ENCODE results near the gene GPI. TPM values are rescaled to one million over a fixed set of nuclear protein-coding genes. Genes with fewer than 3 reads are reported as not detected.

GPI gene
- total and polyA plus RNA-seq, 9 donors = 94.0 to 194 (median 163) TPM

DNA sequence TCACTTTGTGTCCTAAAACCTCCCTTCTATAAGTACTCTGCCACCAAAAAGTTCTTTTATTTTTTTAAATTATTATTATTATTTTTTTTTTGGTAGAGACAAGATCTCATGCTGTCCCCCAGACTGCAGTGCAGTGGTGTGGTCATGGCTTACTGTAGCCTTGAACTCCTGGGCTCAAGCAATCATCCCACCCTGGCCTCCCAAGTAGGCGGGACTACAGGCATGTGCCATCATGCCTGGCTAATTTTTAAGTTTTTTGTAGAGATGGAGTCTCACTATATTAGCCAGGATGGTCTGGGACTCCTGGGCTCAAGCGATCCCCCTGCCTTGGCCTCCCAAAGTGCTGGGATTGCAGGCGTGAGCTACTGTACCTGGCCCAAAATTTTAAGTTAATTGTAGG lies 29.1 kb upstream of the GPI start:
- Histone ChIP-seq H3K4me1 (ENCODE audit: control insufficient read depth, insufficient read depth, low read length) (no peaks in the 10 kb centered on the region), H3K4me3 (ENCODE audit: low read length) (no peak overlapping the region), H3K9me3 (replicated peaks; ENCODE audit: control insufficient read depth, low read depth, low read length) (no peaks in the 10 kb centered on the region), H3K36me3 (ENCODE audit: control insufficient read depth, insufficient read depth, low read length) (peaks cover 47% of the 10 kb centered on the region), H3K27me3 (ENCODE audit: control insufficient read depth, insufficient read depth, low read length) (no peaks in the 10 kb centered on the region), H3K27ac (ENCODE audit: low read length) (no peak overlapping the region)
- 100% methylated on average over 1 of the region's 3 CpGs for WGBS (ENCODE audit: insufficient coverage)
- DNase-seq = no peak

DNA sequence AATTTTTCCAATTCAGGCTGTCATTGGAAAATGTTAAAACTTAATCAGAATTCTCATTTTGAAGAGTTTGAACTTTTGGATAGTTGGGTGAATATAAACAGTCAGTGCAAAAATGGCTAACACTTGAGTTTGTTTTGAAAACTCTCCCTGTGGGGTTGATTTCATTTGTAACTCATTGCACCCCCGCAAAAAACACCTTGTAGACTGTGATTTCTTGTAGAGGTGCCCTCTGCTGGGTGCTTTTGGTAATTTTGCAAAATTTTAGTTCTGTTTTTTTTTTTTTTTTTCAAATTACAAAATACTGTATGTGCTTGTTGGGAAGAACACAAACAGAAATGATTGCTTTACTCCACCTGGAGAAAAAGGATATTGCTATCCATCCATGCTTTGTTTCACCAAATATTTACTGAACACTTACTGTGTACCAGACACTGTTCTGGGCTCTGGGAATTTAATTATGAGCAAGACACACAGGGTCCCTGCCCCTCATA lies 28.2 kb upstream of the GPI start:
- DNase-seq = peak; percentile 43
- H3K27me3 ChIP-seq (ENCODE audit: control insufficient read depth, insufficient read depth, low read length) = no peaks in the 10 kb centered on the region
- H3K27ac ChIP-seq (ENCODE audit: low read length) = no peak overlapping the region
- H3K4me1 ChIP-seq (ENCODE audit: control insufficient read depth, insufficient read depth, low read length) = no peaks in the 10 kb centered on the region
- peaks cover 50% of the 10 kb centered on the region for H3K36me3 ChIP-seq (ENCODE audit: control insufficient read depth, insufficient read depth, low read length)
- H3K4me3 ChIP-seq (ENCODE audit: low read length) = no peak overlapping the region
- WGBS (ENCODE audit: insufficient coverage) = no CpG with 5 or more reads among the region's 1 CpG
- no peaks in the 10 kb centered on the region for H3K9me3 ChIP-seq (replicated peaks; ENCODE audit: control insufficient read depth, low read depth, low read length)

DNA sequence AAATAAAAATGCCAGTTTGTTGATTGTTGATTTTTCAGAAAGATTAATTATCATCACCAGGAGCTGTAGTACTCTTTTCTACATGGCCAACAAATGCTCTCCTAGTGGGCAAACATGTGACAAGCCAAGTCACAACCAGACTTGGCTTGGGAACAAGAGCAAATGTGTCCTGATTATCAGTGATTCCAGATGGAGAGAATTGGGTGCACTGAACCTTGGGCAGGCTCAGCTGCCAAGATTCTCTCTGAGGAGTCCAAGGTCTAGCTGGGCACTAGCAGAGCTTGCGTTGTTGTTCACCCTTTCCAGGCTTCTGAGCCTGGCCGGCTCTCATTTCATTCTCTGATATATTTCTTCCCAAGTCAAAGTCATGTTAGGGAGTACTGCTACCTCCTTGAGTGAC lies 27.3 kb upstream of the GPI start:
- peaks cover 57% of the 10 kb centered on the region for H3K36me3 ChIP-seq (ENCODE audit: control insufficient read depth, insufficient read depth, low read length)
- H3K27me3 ChIP-seq (ENCODE audit: control insufficient read depth, insufficient read depth, low read length) = no peaks in the 10 kb centered on the region
- DNase-seq = no peak
- H3K4me1 ChIP-seq (ENCODE audit: control insufficient read depth, insufficient read depth, low read length) = no peaks in the 10 kb centered on the region
- no peaks in the 10 kb centered on the region for H3K9me3 ChIP-seq (replicated peaks; ENCODE audit: control insufficient read depth, low read depth, low read length)
- H3K27ac ChIP-seq (ENCODE audit: low read length) = no peak overlapping the region
- no peak overlapping the region for H3K4me3 ChIP-seq (ENCODE audit: low read length)
- WGBS (ENCODE audit: insufficient coverage) = 100% methylated on average over 1 of the region's 2 CpGs

GRCh38 chr19:34341935-34342680 lies 22.9 kb upstream of the GPI start:
- no peaks in the 10 kb centered on the region for H3K4me1 ChIP-seq (ENCODE audit: control insufficient read depth, insufficient read depth, low read length)
- H3K9me3 ChIP-seq (replicated peaks; ENCODE audit: control insufficient read depth, low read depth, low read length) = no peaks in the 10 kb centered on the region

GRCh38 chr19:34343751-34344150 lies 21.2 kb upstream of the GPI start:
- peaks cover 49% of the 10 kb centered on the region for H3K36me3 ChIP-seq (ENCODE audit: control insufficient read depth, insufficient read depth, low read length)
- no peaks in the 10 kb centered on the region for H3K27me3 ChIP-seq (ENCODE audit: control insufficient read depth, insufficient read depth, low read length)
- H3K27ac ChIP-seq (ENCODE audit: low read length) = no peak overlapping the region
- H3K4me1 ChIP-seq (ENCODE audit: control insufficient read depth, insufficient read depth, low read length) = no peaks in the 10 kb centered on the region
- no peaks in the 10 kb centered on the region for H3K9me3 ChIP-seq (replicated peaks; ENCODE audit: control insufficient read depth, low read depth, low read length)
- no peak for DNase-seq
- WGBS (ENCODE audit: insufficient coverage) = no CpG with 5 or more reads among the region's 2 CpGs
- no peak overlapping the region for H3K4me3 ChIP-seq (ENCODE audit: low read length)

More at GRCh38 chr19:34341935-34342680, 22.9 kb upstream of the GPI start:
- Histone ChIP-seq H3K36me3 (ENCODE audit: control insufficient read depth, insufficient read depth, low read length) (peaks cover 55% of the 10 kb centered on the region), H3K27ac (ENCODE audit: low read length) (no peak overlapping the region), H3K27me3 (ENCODE audit: control insufficient read depth, insufficient read depth, low read length) (no peaks in the 10 kb centered on the region), H3K4me3 (ENCODE audit: low read length) (no peak overlapping the region)
- 93% methylated on average over 10 of the region's 12 CpGs for WGBS (ENCODE audit: insufficient coverage)
- DNase-seq = no peak

GRCh38 chr19:34345947-34346351 lies 19.0 kb upstream of the GPI start:
- peaks cover 47% of the 10 kb centered on the region for H3K36me3 ChIP-seq (ENCODE audit: control insufficient read depth, insufficient read depth, low read length)
- H3K9me3 ChIP-seq (replicated peaks; ENCODE audit: control insufficient read depth, low read depth, low read length) = no peaks in the 10 kb centered on the region
- H3K27ac ChIP-seq (ENCODE audit: low read length) = no peak overlapping the region
- H3K27me3 ChIP-seq (ENCODE audit: control insufficient read depth, insufficient read depth, low read length) = no peaks in the 10 kb centered on the region
- no peak for DNase-seq
- peaks cover 3% of the 10 kb centered on the region for H3K4me1 ChIP-seq (ENCODE audit: control insufficient read depth, insufficient read depth, low read length)
- WGBS (ENCODE audit: insufficient coverage) = 49% methylated on average over 3 of the region's 7 CpGs
- H3K4me3 ChIP-seq (ENCODE audit: low read length) = no peak overlapping the region

GRCh38 chr19:34347561-34348165 lies 17.3 kb upstream of the GPI start:
- Histone ChIP-seq H3K27me3 (ENCODE audit: control insufficient read depth, insufficient read depth, low read length) (no peaks in the 10 kb centered on the region), H3K27ac (ENCODE audit: low read length) (no peak overlapping the region), H3K36me3 (ENCODE audit: control insufficient read depth, insufficient read depth, low read length) (peaks cover 48% of the 10 kb centered on the region), H3K4me1 (ENCODE audit: control insufficient read depth, insufficient read depth, low read length) (peaks cover 3% of the 10 kb centered on the region), H3K9me3 (replicated peaks; ENCODE audit: control insufficient read depth, low read depth, low read length) (no peaks in the 10 kb centered on the region), H3K4me3 (ENCODE audit: low read length) (no peak overlapping the region)
- DNase-seq = no peak
- whole genome bisulfite sequencing (ENCODE audit: insufficient coverage) = 96% methylated on average over 18 of the region's 19 CpGs

- no peaks in the 10 kb centered on the region for H3K9me3 ChIP-seq (replicated peaks; ENCODE audit: control insufficient read depth, low read depth, low read length)
- H3K4me3 ChIP-seq (ENCODE audit: low read length) = no peak overlapping the region
- no peak overlapping the region for H3K27ac ChIP-seq (ENCODE audit: low read length)
- 95% methylated on average over 8 of the region's 11 CpGs for WGBS (ENCODE audit: insufficient coverage)
- peaks cover 3% of the 10 kb centered on the region for H3K4me1 ChIP-seq (ENCODE audit: control insufficient read depth, insufficient read depth, low read length)
- H3K27me3 ChIP-seq (ENCODE audit: control insufficient read depth, insufficient read depth, low read length) = no peaks in the 10 kb centered on the region
- peaks cover 51% of the 10 kb centered on the region for H3K36me3 ChIP-seq (ENCODE audit: control insufficient read depth, insufficient read depth, low read length)
- DNase-seq = no peak
Measured at GRCh38 chr19:34348899-34349487, 16.0 kb upstream of the GPI start.

- H3K9me3 ChIP-seq (replicated peaks; ENCODE audit: control insufficient read depth, low read depth, low read length) = no peaks in the 10 kb centered on the region
- peaks cover 53% of the 10 kb centered on the region for H3K36me3 ChIP-seq (ENCODE audit: control insufficient read depth, insufficient read depth, low read length)
- H3K27me3 ChIP-seq (ENCODE audit: control insufficient read depth, insufficient read depth, low read length) = no peaks in the 10 kb centered on the region
- no peak for DNase-seq
- no peak overlapping the region for H3K27ac ChIP-seq (ENCODE audit: low read length)
- 89% methylated on average over 5 of the region's 7 CpGs for WGBS (ENCODE audit: insufficient coverage)
- H3K4me1 ChIP-seq (ENCODE audit: control insufficient read depth, insufficient read depth, low read length) = peaks cover 3% of the 10 kb centered on the region
- no peak overlapping the region for H3K4me3 ChIP-seq (ENCODE audit: low read length)
Measured at GRCh38 chr19:34350161-34350561, 14.8 kb upstream of the GPI start.

DNA sequence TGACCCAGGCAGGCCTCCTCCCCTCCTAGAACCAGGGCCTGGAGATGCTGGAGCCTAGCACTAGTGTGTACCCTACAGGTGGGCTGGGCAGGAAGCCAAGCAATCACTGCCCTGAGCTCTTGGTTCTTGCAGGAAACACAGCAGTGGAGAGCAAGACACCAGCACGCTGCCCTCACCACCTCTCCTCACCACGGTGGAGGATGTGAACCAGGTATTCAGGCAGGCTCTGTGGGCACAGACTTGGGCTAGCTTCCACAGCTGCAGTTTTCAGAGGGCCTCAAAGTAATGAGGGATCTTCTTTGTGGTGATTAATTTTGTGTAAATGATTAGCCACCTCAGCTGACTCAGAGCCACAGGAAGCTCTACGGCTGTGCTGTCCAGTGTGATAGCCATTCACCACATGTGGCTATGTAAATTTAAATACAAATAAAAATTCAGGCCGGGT lies 13.6 kb upstream of the GPI start:
- no peak overlapping the region for H3K4me3 ChIP-seq (ENCODE audit: low read length)
- peaks cover 3% of the 10 kb centered on the region for H3K4me1 ChIP-seq (ENCODE audit: control insufficient read depth, insufficient read depth, low read length)
- H3K27me3 ChIP-seq (ENCODE audit: control insufficient read depth, insufficient read depth, low read length) = no peaks in the 10 kb centered on the region
- WGBS (ENCODE audit: insufficient coverage) = no CpG with 5 or more reads among the region's 4 CpGs
- H3K27ac ChIP-seq (ENCODE audit: low read length) = no peak overlapping the region
- no peak for DNase-seq
- H3K36me3 ChIP-seq (ENCODE audit: control insufficient read depth, insufficient read depth, low read length) = peaks cover 51% of the 10 kb centered on the region
- H3K9me3 ChIP-seq (replicated peaks; ENCODE audit: control insufficient read depth, low read depth, low read length) = no peaks in the 10 kb centered on the region
